HTR-8/SVneo (cell line): ENCODE results near the gene SUSD2.
"Not testable (repeated sequence)": the region's sequence is repeated elsewhere in the genome, so short reads cannot be mapped to it uniquely, and the experiment has no call there.

Experiments
- DNase-seq: peaks from one replicate; pipeline ENCODE4 v3.0.0; 2011; ENCODE audit warnings: low spot score, mixed read lengths; ENCODE audit not compliant: insufficient read length
- FAIRE-seq: peaks from 2 replicates; lab custom pipeline; 2011; peaks lifted over from hg19 to GRCh38; lab: Jason Lieb, UNC

The SUSD2 gene

DNA sequence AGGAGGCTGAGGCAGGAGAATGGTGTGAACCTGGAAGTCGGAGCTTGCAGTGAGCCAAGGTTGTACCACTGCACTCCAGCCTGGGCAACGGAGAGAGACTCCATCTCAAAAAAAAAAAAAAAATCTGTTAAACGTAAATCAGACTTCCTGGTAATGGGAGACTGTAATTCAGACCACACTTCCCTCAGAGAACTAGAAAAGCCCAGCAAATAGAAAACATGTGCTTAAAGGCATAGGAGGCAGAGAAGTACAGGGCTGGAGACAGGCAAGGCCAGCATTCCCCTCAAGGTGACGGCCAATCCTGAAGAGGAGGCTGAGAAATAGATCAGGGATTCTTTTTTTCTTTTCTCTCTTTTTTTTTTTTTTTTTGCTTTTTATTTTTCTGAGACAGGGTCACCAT is 55.4 kb downstream of the SUSD2 start:
- DNase-seq (no peak), FAIRE-seq (no peak)

GRCh38 chr22:24238101-24238694 is 56.9 kb downstream of the SUSD2 start:
- not testable (repeated sequence) for DNase-seq, FAIRE-seq
